Measurements from ENCODE around the gene CD2. TPM values are rescaled to one million over a fixed set of nuclear protein-coding genes. Genes with fewer than 3 reads are reported as not detected.

Gene CD2
- total RNA-seq, 2 experiments from 2014 or later: not detected

GRCh38 chr1:116725798-116726197 lies 28.4 kb upstream of the CD2 start:
- Histone ChIP-seq H3K79me2 (ENCODE audit: insufficient read depth, low read depth, low read length) (no peaks in the 10 kb centered on the region), H3K9me3 (ENCODE audit: low read length) (no peaks in the 10 kb centered on the region), H2AFZ (ENCODE audit: low read length) (no peak overlapping the region), H3K4me2 (ENCODE audit: low read length) (no peak overlapping the region), H3K27ac (ENCODE audit: low read depth, low read length, poor library complexity, severe bottlenecking) (no peak overlapping the region), H3K9me2 (ENCODE audit: insufficient read depth, low read length) (no peaks in the 10 kb centered on the region), H3K4me1 (ENCODE audit: insufficient read depth, low read length, poor library complexity, severe bottlenecking) (peaks cover 9% of the 10 kb centered on the region), H3K4me3 (ENCODE audit: low read depth, low read length, poor library complexity, severe bottlenecking) (no peak overlapping the region), H4K20me1 (ENCODE audit: insufficient read depth, low read length) (no peaks in the 10 kb centered on the region), H3K36me3 (ENCODE audit: insufficient read depth, low read length) (no peaks in the 10 kb centered on the region)
- intact Hi-C loops (cut with micrococcal nuclease; ENCODE audit: unreplicated experiment): loop anchor here (2.0 kb wide), 1 partner anchor 329 kb away; no protein-coding TSS in a partner anchor
- ChIA-PET POLR2A (interaction anchor here (0.6 to 0.7 kb wide), 2 partner anchors 332 to 867 kb away, joined by 3 to 4 read pairs; no protein-coding TSS in a partner anchor), CTCF (ENCODE audit: unreplicated experiment) (interaction anchor here (0.7 kb wide), 1 partner anchor 20 kb away, joined by 3 read pairs; no protein-coding TSS in a partner anchor)
- TF ChIP-seq EZH2phosphoT487 (IDR thresholded peaks at IDR 0.05; ENCODE audit: borderline replicate concordance, low read depth, low read length): no peak
- TF ChIP-seq, protein P1, sequence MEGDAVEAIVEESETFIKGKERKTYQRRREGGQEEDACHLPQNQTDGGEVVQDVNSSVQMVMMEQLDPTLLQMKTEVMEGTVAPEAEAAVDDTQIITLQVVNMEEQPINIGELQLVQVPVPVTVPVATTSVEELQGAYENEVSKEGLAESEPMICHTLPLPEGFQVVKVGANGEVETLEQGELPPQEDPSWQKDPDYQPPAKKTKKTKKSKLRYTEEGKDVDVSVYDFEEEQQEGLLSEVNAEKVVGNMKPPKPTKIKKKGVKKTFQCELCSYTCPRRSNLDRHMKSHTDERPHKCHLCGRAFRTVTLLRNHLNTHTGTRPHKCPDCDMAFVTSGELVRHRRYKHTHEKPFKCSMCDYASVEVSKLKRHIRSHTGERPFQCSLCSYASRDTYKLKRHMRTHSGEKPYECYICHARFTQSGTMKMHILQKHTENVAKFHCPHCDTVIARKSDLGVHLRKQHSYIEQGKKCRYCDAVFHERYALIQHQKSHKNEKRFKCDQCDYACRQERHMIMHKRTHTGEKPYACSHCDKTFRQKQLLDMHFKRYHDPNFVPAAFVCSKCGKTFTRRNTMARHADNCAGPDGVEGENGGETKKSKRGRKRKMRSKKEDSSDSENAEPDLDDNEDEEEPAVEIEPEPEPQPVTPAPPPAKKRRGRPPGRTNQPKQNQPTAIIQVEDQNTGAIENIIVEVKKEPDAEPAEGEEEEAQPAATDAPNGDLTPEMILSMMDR (conservative IDR thresholded peaks at IDR 0.05; ENCODE audit: low read length): no peak
- DNase-seq (ENCODE audit: low spot score): no peak
- no TSS peak for BruUV-seq (replicated peaks)

GRCh38 chr1:116726872-116727820 lies 27.1 kb upstream of the CD2 start:
- no peaks in the 10 kb centered on the region for H3K36me3 ChIP-seq (ENCODE audit: insufficient read depth, low read length)
- no peak for TF ChIP-seq EZH2phosphoT487 (IDR thresholded peaks at IDR 0.05; ENCODE audit: borderline replicate concordance, low read depth, low read length)
- TF ChIP-seq, protein P1 (conservative IDR thresholded peaks at IDR 0.05; ENCODE audit: low read length): no peak
- no peak overlapping the region for H3K4me2 ChIP-seq (ENCODE audit: low read length)
- intact Hi-C loops (cut with micrococcal nuclease; ENCODE audit: unreplicated experiment): no loop called here
- H3K4me3 ChIP-seq (ENCODE audit: low read depth, low read length, poor library complexity, severe bottlenecking): no peak overlapping the region
- no peaks in the 10 kb centered on the region for H3K79me2 ChIP-seq (ENCODE audit: insufficient read depth, low read depth, low read length)
- BruUV-seq (replicated peaks): no TSS peak
- ChIA-PET POLR2A (interaction anchor here (0.6 to 1.4 kb wide), 2 partner anchors 15 to 329 kb away, joined by 3 to 6 read pairs; no protein-coding TSS in a partner anchor), CTCF (ENCODE audit: unreplicated experiment) (no interaction called here)
- no peak overlapping the region for H3K27ac ChIP-seq (ENCODE audit: low read depth, low read length, poor library complexity, severe bottlenecking)
- no peak for DNase-seq (ENCODE audit: low spot score)
- H3K4me1 ChIP-seq (ENCODE audit: insufficient read depth, low read length, poor library complexity, severe bottlenecking): peaks cover 9% of the 10 kb centered on the region
- no peaks in the 10 kb centered on the region for H3K9me3 ChIP-seq (ENCODE audit: low read length)
- H2AFZ ChIP-seq (ENCODE audit: low read length): peak overlapping the region; percentile 12; the same call in 1 of the 2 replicates
- H3K9me2 ChIP-seq (ENCODE audit: insufficient read depth, low read length): no peaks in the 10 kb centered on the region
- no peaks in the 10 kb centered on the region for H4K20me1 ChIP-seq (ENCODE audit: insufficient read depth, low read length)

DNA sequence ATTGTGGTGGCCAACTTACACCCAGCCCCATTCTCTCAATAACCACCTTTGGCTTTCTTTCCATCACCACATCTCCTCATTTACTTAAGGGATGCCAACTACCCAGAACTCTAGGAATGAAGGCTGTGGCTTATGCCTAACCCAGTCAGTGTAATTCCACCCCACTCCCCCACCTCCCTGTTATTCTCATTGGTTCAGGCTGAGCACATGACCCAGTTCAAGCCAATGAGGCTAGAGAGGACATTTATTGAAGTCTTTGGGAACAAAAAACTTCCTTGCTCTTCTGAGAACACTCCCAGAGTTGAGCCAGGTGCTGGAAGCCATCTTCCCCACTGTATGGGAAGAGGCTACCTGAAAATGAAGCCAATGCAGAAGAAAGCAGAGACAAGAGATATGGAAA lies 22.8 kb upstream of the CD2 start:
- ChIA-PET CTCF (ENCODE audit: unreplicated experiment) (no interaction called here), POLR2A (no interaction called here)
- Histone ChIP-seq H3K4me1 (ENCODE audit: insufficient read depth, low read length, poor library complexity, severe bottlenecking) (peaks cover 11% of the 10 kb centered on the region), H3K9me2 (ENCODE audit: insufficient read depth, low read length) (no peaks in the 10 kb centered on the region), H3K4me3 (ENCODE audit: low read depth, low read length, poor library complexity, severe bottlenecking) (no peak overlapping the region), H2AFZ (ENCODE audit: low read length) (no peak overlapping the region), H3K27ac (ENCODE audit: low read depth, low read length, poor library complexity, severe bottlenecking) (no peak overlapping the region), H4K20me1 (ENCODE audit: insufficient read depth, low read length) (no peaks in the 10 kb centered on the region), H3K36me3 (ENCODE audit: insufficient read depth, low read length) (no peaks in the 10 kb centered on the region), H3K4me2 (ENCODE audit: low read length) (no peak overlapping the region), H3K79me2 (ENCODE audit: insufficient read depth, low read depth, low read length) (no peaks in the 10 kb centered on the region), H3K9me3 (ENCODE audit: low read length) (no peaks in the 10 kb centered on the region)
- no peak for DNase-seq (ENCODE audit: low spot score)
- intact Hi-C loops (cut with micrococcal nuclease; ENCODE audit: unreplicated experiment): no loop called here
- BruUV-seq (replicated peaks): no TSS peak
- no peak for TF ChIP-seq EZH2phosphoT487 (IDR thresholded peaks at IDR 0.05; ENCODE audit: borderline replicate concordance, low read depth, low read length)
- TF ChIP-seq, protein P1 (conservative IDR thresholded peaks at IDR 0.05; ENCODE audit: low read length): no peak
